Neutrophil (primary cell): ENCODE data around the gene CENPV.

ENCODE experiments used
- H3K27ac ChIP-seq: fragments of 200-600 bp; sonication (generic); 2 replicates; pipeline ENCODE4 v1.5.1; 2016; ENCODE audit warnings: mild to moderate bottlenecking, moderate library complexity
- H3K27me3 ChIP-seq: fragments of 200-600 bp; sonication (generic); 2 replicates; pipeline ENCODE4 v1.6.0; 2016; ENCODE audit warnings: mild to moderate bottlenecking
- H3K36me3 ChIP-seq: fragments of 200-600 bp; sonication (generic); 2 replicates; pipeline ENCODE4 v1.5.1; 2017
- H3K4me1 ChIP-seq, 2 experiments: fragments of 200-600 bp in 1 of 2; sonication (generic) in 1 of 2; 1 replicate in 1 of 2; 2 replicates in 1 of 2; pipeline versions ENCODE4 v1.5.1 to v1.6.1; 2013 to 2016; ENCODE audit warnings: low read depth in 1 of 2, low read length in 1 of 2, mild to moderate bottlenecking in 1 of 2, moderate library complexity in 1 of 2; ENCODE audit not compliant: control insufficient read depth in 1 of 2, insufficient read depth in 1 of 2
- H3K4me3 ChIP-seq, 2 experiments: fragments of 200-600 bp in 1 of 2; sonication (generic) in 1 of 2; 1 replicate in 1 of 2; 2 replicates in 1 of 2; pipeline ENCODE4 v1.5.1; 2013 to 2016; ENCODE audit warnings: low read depth in 1 of 2, low read length in 1 of 2, mild to moderate bottlenecking in 1 of 2, moderate library complexity in 1 of 2
- H3K9me3 ChIP-seq: fragments of 200-600 bp; sonication (generic); 2 replicates; pipeline ENCODE4 v1.5.1; 2016
- CTCF ChIP-seq: fragments of 200-600 bp; sonication (generic); IDR thresholded peaks from 2 replicates; pipeline ENCODE4 v1.5.1; 2016; ENCODE audit warnings: antibody characterized with exemption

The CENPV gene

DNA sequence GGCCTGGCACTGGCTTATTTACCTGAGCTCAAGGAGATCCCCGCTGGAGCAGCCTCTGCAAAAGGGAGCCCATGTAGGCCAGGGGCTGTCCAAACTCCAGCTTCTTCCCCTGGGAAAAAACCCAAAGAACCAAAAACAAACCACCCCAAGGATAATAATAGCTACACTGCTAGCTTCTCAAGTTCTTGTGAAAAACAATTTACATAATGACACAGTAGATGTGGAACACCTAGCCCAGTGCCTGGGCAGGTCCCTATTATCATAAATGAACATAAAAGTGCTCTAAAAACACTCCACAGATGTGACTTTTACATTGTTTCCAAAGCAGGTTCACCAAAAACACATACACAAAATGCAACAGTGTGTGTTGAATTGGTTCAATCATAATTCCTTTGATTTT lies 27.3 kb downstream of the CENPV start:
- no peaks in the 10 kb centered on the region for H3K9me3 ChIP-seq
- no peaks in the 10 kb centered on the region for H3K36me3 ChIP-seq
- TF ChIP-seq CTCF: no peak
- no peaks in the 10 kb centered on the region for H3K4me1 ChIP-seq
- no peaks in the 10 kb centered on the region for H3K27me3 ChIP-seq
- H3K4me3 ChIP-seq: no peak overlapping the region
- H3K27ac ChIP-seq: no peak overlapping the region

DNA sequence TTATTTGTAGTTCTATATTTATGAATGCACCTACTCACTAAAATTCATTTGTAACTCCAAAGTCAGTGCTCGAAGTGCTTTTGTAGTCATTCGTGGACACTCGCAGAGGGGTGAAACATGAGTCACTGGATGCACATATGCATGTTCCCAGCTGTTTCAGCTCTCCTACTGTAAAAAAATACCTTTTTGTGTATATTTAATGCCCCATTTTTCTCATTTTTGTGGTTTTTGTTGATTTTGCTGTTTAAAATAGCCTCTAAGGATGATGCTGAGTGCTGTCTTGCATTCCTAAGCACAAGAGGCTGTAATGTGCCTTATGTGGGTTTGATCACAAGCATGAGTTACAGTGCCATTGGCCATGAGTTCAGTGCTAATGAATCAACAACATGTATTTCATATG lies 30.6 kb downstream of the CENPV start:
- H3K4me3 ChIP-seq: no peak overlapping the region
- no peaks in the 10 kb centered on the region for H3K36me3 ChIP-seq
- H3K4me1 ChIP-seq: no peaks in the 10 kb centered on the region
- H3K9me3 ChIP-seq: no peaks in the 10 kb centered on the region
- no peaks in the 10 kb centered on the region for H3K27me3 ChIP-seq
- no peak for TF ChIP-seq CTCF
- H3K27ac ChIP-seq: no peak overlapping the region

DNA sequence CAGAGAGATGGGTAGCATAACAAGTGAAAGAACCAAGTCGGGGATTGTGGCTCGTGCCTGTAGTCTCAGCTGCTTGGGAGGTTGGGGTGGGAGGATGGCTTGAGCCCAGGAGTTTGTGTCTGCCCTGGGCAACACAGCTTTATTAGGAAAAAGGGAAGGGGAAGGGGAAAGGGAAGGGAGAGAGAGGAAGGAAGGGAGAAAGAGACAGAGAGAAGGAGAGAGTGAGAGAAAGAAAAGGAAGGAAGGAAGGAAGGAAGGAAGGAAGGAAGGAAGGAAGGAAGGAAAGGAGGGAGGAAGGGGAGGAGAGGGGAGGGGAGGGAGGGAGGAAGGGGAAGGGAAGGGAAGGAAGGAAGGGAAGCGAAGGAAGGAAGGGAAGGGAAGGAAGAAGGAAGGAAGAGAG lies 33.3 kb downstream of the CENPV start:
- no peaks in the 10 kb centered on the region for H3K36me3 ChIP-seq
- H3K9me3 ChIP-seq: no peaks in the 10 kb centered on the region
- H3K4me1 ChIP-seq: no peaks in the 10 kb centered on the region
- H3K27me3 ChIP-seq: no peaks in the 10 kb centered on the region
- H3K27ac ChIP-seq: no peak overlapping the region
- H3K4me3 ChIP-seq: no peak overlapping the region
- TF ChIP-seq CTCF: no peak

- H3K27ac ChIP-seq: no peak overlapping the region
Measured at GRCh38 chr17:16314859-16315258, 38.4 kb downstream of the CENPV start.

GRCh38 chr17:16314189-16314588 lies 39.1 kb downstream of the CENPV start:
- no peaks in the 10 kb centered on the region for H3K27me3 ChIP-seq
- no peak overlapping the region for H3K27ac ChIP-seq
- H3K9me3 ChIP-seq: no peaks in the 10 kb centered on the region
- no peak overlapping the region for H3K4me3 ChIP-seq
- TF ChIP-seq CTCF: no peak
- H3K36me3 ChIP-seq: no peaks in the 10 kb centered on the region
- no peaks in the 10 kb centered on the region for H3K4me1 ChIP-seq

More at GRCh38 chr17:16314859-16315258, 38.4 kb downstream of the CENPV start:
- no peaks in the 10 kb centered on the region for H3K4me1 ChIP-seq
- H3K36me3 ChIP-seq: no peaks in the 10 kb centered on the region
- TF ChIP-seq CTCF: no peak
- H3K27me3 ChIP-seq: no peaks in the 10 kb centered on the region
- H3K9me3 ChIP-seq: no peaks in the 10 kb centered on the region
- H3K4me3 ChIP-seq: no peak overlapping the region
